Measurements from ENCODE around the gene MST1.
A peak's percentile ranks its signal among the peaks of the same experiment; 100 is the strongest.

MST1 gene

GRCh38 chr3:49638445-49638844 lies 50.8 kb downstream of the MST1 start:
- DNase-seq: peak in 4 of 51 donors; percentile 7 to 75 (median 40)

GRCh38 chr3:49636883-49637609 lies 52.2 kb downstream of the MST1 start:
- peak in 5 of 51 donors; percentile 10 to 67 (median 14) for DNase-seq

- no peak for DNase-seq
Measured at GRCh38 chr3:49634736-49635135, 54.5 kb downstream of the MST1 start.
